GM12891 (cell line): ENCODE data around the gene GRIK2.

Experiments used
- PAX5 ChIP-seq: IDR thresholded peaks from 2 replicates; pipeline ENCODE4 v1.6.1; 2011; ENCODE audit warnings: low read length, moderate library complexity, mild to moderate bottlenecking; ENCODE audit not compliant: insufficient read depth, severe bottlenecking
- POLR2A ChIP-seq: IDR thresholded peaks from 2 replicates; pipeline ENCODE4 v1.6.1; 2011; ENCODE audit warnings: low read depth, low read length, control low read depth
- POLR2AphosphoS5 ChIP-seq: IDR thresholded peaks from 2 replicates; pipeline ENCODE4 v1.6.1; 2011; ENCODE audit warnings: low read depth, low read length, control low read depth
- POU2F2 ChIP-seq: IDR thresholded peaks from 2 replicates; pipeline ENCODE4 v1.6.1; 2011; ENCODE audit warnings: low read depth, mild to moderate bottlenecking, control low read depth, low read length, moderate library complexity
- SPI1 ChIP-seq: IDR thresholded peaks from 2 replicates; pipeline ENCODE4 v1.6.1; 2011; ENCODE audit warnings: low read depth, low read length, control low read depth
- TAF1 ChIP-seq: IDR thresholded peaks from 2 replicates; pipeline ENCODE4 v1.6.1; 2011; ENCODE audit warnings: low read depth, low read length, control low read depth

GRCh38 chr6:101689156-101689555 lies 295.6 kb downstream of the GRIK2 start:
- TF ChIP-seq POLR2A, result no peak
- no peak for TF ChIP-seq POLR2AphosphoS5
- no peak for TF ChIP-seq SPI1
- TF ChIP-seq PAX5, result no peak
- no peak for TF ChIP-seq TAF1
- no peak for TF ChIP-seq POU2F2
